Measurements from ENCODE around the gene CCR7.
"Not testable (repeated sequence)": the region's sequence is repeated elsewhere in the genome, so short reads cannot be mapped to it uniquely, and the experiment has no call there.

Gene CCR7

DNA sequence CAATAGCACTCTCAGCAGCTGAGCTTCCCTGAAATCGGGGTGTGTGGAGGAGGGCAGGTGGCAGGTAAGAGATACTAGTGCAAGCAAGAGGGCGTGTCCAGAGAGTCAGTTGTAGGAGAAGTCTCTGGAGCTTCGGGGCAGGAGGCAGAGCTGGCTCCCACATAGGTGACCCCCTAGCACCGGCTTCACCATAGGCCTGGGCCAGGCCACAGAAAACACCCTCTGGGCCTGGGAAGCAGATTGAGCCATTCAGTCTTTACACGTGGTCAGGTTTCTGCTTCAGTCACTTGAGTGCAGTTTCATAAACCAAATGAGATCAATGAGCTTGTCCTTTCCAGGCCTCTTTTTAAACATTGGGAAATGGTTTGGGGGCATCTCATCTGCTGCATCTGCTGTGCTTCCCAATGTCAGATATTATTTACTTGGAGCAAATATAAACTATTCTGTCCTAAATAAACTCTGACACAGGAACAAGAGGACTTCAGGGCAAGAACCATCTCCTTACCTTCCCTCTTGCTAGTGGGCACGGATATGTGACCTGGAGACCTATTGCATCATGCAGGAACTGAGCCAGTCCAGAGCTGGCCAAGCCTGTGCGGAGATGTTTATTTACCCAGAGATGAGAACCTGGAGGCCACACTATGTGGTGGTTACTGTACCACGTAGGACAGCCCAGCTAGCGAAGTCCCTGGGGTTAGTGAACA is 16.1 kb downstream of the CCR7 start:
- Histone ChIP-seq H3K4me3 (ENCODE audit: low read length) (no peak overlapping the region), H3K27ac (ENCODE audit: low read depth, low read length) (peak overlapping the region; percentile 76), H3K27me3 (ENCODE audit: control insufficient read depth, insufficient read depth, low read length) (peaks cover 3% of the 10 kb centered on the region), H3K4me1 (ENCODE audit: control insufficient read depth, insufficient read depth, low read length) (peaks cover 39% of the 10 kb centered on the region), H3K36me3 (ENCODE audit: control insufficient read depth, insufficient read depth, low read length) (no peaks in the 10 kb centered on the region), H3K9ac (ENCODE audit: low read length) (no peak overlapping the region)

DNA sequence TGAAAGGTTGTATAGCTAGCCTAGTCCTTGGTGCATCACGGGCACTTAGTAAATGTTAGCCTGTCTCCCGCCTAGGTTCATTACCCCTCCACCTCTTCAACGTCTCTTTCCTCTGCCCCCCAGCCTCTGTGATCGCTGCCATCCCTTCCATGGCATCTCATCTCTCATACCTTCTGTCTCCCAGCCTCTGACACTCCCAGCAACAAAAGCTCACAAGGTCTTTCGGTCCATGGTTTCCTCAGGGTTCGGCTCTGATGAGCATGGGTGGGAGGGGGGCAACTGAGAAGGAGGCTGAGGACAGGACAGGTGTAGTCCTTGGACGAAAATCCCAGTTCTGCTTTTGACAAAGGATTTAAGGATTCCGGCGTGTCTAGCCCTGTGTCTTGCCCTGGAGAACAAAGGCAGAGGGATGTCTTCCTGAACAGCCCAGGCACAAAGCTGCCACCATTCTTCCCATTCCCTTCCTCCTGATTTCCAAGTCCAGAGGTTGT is 16.7 kb downstream of the CCR7 start:
- peaks cover 36% of the 10 kb centered on the region for H3K4me1 ChIP-seq (ENCODE audit: control insufficient read depth, insufficient read depth, low read length)
- no peaks in the 10 kb centered on the region for H3K36me3 ChIP-seq (ENCODE audit: control insufficient read depth, insufficient read depth, low read length)
- no peak overlapping the region for H3K4me3 ChIP-seq (ENCODE audit: low read length)
- peak overlapping the region; percentile 76 for H3K27ac ChIP-seq (ENCODE audit: low read depth, low read length)
- H3K27me3 ChIP-seq (ENCODE audit: control insufficient read depth, insufficient read depth, low read length): peaks cover 3% of the 10 kb centered on the region
- H3K9ac ChIP-seq (ENCODE audit: low read length): no peak overlapping the region

DNA sequence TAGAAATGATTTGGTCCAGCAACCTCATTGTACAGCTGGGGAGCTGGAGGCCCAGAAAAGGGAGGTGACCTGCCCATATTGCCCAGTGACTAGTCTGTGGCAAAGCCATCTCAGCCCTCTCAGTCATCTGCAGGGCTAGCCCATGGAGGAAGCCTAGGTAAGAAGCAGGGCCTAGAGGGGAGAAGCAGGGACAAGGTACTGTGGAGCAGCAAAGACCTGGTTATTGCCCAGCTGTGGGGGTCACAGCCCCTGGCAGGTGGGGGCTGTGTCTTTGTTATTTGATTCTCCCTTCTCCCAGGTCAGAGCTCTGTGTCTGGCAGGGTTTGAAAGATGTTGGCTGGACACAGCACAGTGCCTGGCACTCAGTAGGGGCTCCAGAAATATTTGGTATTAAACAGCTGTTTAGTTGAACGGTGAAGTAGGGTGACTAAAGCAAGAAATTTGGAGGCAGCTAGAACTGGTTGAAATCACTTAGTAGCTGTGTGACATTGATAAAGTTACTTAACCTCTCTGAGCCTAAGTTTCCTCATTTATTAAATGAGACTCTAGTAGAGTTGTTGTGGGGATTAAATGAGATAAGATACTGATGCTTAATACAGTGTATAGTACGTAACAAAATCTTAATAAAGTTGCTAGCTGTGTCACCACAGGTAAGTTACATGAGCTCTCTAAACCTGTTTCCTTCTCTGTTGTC is 17.3 kb downstream of the CCR7 start:
- Histone ChIP-seq H3K4me1 (ENCODE audit: control insufficient read depth, insufficient read depth, low read length) (peaks cover 41% of the 10 kb centered on the region), H3K27me3 (ENCODE audit: control insufficient read depth, insufficient read depth, low read length) (peaks cover 3% of the 10 kb centered on the region), H3K9ac (ENCODE audit: low read length) (no peak overlapping the region), H3K27ac (ENCODE audit: low read depth, low read length) (no peak overlapping the region), H3K4me3 (ENCODE audit: low read length) (no peak overlapping the region), H3K36me3 (ENCODE audit: control insufficient read depth, insufficient read depth, low read length) (no peaks in the 10 kb centered on the region)

DNA sequence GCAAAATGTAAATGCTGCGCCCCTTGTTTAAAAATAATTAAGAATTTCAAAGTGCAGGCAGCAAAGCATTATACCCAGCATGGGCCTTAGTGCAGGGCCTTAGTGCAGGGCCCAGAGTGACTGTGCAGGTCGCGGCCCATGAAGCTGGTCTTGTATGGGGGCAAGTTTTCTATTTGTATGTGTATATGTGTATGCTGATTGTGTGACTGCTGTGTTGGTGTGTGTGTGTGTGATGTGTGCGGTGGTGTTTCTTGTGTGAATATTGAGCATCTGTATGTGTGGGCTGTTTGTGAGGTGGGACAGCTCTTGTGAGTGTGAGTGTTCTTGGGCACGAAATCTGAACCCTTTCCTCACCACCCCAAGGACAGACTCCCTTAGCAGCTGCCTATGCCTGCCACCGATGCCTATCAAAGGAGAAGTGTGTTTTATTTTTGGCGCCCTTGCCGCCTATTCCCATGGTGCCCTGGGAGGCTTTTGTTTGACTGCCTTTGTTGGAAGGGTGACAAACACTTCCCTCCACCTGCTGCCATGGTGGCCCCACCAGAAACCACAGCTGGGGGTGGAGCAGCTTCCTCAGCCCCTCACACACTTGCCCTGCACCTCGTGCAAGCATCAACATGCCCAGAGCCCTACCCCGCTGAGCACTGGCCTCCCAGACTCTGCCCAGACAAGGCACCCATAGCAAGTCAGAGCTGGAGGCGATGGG is 18.0 kb downstream of the CCR7 start:
- Histone ChIP-seq H3K4me1 (ENCODE audit: control insufficient read depth, insufficient read depth, low read length) (peaks cover 45% of the 10 kb centered on the region), H3K4me3 (ENCODE audit: low read length) (no peak overlapping the region), H3K27ac (ENCODE audit: low read depth, low read length) (no peak overlapping the region), H3K36me3 (ENCODE audit: control insufficient read depth, insufficient read depth, low read length) (no peaks in the 10 kb centered on the region), H3K9ac (ENCODE audit: low read length) (no peak overlapping the region), H3K27me3 (ENCODE audit: control insufficient read depth, insufficient read depth, low read length) (peaks cover 3% of the 10 kb centered on the region)

DNA sequence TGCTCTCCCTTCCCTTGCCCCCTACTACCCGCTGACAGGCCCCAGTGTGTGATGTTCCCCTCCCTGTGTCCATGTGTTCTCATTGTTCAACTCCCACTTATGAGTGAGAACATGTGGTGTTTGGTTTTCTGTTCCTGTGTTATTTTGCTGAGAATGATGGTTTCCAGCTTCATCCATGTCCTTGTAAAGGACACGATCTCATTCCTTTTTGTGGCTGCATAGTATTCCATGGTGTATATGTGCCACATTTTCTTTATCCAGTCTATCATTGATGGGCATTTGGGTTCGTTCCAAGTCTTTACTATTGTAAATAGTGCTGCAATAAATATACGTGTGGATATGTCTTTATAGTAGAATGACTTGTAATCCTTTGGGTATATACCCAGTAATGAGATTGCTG is 18.8 kb downstream of the CCR7 start:
- not testable (repeated sequence) for H3K27ac ChIP-seq (ENCODE audit: low read depth, low read length); H3K36me3 ChIP-seq (ENCODE audit: control insufficient read depth, insufficient read depth, low read length); H3K4me3 ChIP-seq (ENCODE audit: low read length); H3K27me3 ChIP-seq (ENCODE audit: control insufficient read depth, insufficient read depth, low read length); H3K9ac ChIP-seq (ENCODE audit: low read length)
- peaks cover 45% of the 10 kb centered on the region for H3K4me1 ChIP-seq (ENCODE audit: control insufficient read depth, insufficient read depth, low read length)

DNA sequence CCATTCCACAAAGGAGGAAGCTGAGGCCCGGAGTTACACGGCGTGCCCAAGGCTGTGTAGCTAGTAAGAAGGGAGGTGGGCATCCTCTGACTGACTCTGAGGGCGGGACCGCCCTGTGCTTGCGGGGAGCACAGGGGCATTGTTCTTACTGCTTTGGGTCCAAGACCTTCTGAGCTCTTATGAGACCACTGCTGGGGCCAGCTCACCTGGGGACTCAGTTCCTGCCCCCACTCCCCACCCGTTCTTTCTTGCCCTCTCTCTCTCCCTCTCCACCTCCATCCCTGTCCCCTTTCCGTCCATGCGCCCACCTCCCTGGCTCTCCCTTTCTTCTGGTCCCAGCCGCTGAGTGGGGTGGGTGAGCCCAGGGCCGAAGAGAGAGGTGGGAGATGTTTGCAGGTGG is 19.6 kb downstream of the CCR7 start:
- peaks cover 3% of the 10 kb centered on the region for H3K27me3 ChIP-seq (ENCODE audit: control insufficient read depth, insufficient read depth, low read length)
- no peak overlapping the region for H3K9ac ChIP-seq (ENCODE audit: low read length)
- no peak overlapping the region for H3K27ac ChIP-seq (ENCODE audit: low read depth, low read length)
- no peaks in the 10 kb centered on the region for H3K36me3 ChIP-seq (ENCODE audit: control insufficient read depth, insufficient read depth, low read length)
- H3K4me1 ChIP-seq (ENCODE audit: control insufficient read depth, insufficient read depth, low read length): peaks cover 37% of the 10 kb centered on the region
- no peak overlapping the region for H3K4me3 ChIP-seq (ENCODE audit: low read length)

DNA sequence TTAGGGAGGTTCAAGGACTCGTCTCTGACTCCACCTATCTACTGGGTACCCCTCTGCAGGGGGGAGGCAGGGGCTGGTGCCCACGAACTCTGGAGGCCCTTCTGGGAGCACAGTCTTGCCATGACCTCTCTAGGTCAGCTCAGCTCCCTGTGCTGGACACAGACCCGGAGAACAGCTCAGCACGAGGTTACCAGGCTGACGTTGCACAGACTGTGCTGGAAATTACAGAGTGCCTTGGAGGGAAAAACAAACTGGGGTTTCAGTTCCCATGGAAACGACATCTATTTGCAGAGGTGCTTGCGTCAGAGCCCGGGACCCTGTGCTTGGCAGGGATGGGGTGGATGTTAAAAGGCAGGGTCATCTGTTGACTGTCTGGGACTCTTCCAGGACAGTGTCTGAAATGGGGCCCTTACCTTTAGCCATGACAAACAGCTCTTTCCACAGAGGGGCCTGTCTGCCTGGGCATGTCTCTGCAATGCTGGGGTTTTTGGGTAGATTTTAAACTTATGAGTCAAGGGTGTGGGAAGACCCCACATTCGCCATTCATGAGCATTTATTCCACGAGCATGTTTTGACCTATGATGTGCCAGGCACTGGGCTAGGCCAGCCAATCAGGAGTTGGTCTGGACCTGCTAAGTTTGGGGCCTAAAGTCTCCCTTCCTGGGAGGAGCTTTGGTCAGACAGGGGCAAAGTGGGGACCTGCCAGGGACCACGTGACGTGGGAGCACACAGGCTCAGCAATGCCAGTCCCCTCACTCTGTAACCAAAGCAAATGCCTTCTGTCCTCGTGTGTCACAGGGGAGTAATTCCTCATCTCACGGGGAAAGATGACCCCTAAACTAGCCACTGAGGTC is 22.5 kb downstream of the CCR7 start:
- H3K4me3 ChIP-seq (ENCODE audit: low read length): no peak overlapping the region
- H3K9ac ChIP-seq (ENCODE audit: low read length): peak overlapping the region; percentile 8
- peak overlapping the region; percentile 92 for H3K27ac ChIP-seq (ENCODE audit: low read depth, low read length)
- no peaks in the 10 kb centered on the region for H3K36me3 ChIP-seq (ENCODE audit: control insufficient read depth, insufficient read depth, low read length)
- H3K27me3 ChIP-seq (ENCODE audit: control insufficient read depth, insufficient read depth, low read length): peaks cover 3% of the 10 kb centered on the region
- H3K4me1 ChIP-seq (ENCODE audit: control insufficient read depth, insufficient read depth, low read length): peaks cover 26% of the 10 kb centered on the region

DNA sequence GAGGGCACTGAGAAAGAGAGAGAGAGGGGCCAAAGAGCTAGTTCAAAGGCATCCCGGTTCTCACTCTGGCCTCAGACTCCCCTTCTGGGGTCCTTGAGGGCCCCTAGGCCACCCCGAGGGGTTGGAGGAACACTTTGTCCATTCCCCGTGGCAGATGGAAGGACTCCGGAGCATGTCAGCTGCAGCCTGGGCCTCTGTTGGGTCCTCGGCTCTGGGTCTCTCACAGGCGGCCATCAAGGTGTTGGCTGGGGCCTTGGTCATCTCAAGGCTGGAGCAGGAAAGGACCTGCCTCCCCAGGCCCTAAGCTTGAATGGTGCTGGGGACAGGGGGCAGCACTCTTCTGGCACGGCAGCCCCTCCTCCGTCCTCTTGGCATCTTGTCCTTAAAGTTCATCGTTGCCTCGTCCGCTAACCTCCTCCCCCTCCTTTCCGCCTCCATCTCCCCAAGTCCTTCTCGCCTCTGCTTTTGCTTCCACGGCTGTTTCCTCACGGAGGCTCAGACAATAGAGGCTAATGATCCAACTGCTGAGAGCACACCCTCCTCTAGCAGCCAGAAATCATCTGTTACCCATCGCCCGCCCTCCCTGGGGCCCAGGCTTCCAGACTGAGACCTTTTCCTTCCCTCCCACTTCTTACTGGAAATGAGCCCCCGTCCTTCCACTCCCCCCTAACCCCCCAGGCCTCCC is 23.3 kb downstream of the CCR7 start:
- Histone ChIP-seq H3K4me3 (ENCODE audit: low read length) (no peak overlapping the region), H3K27ac (ENCODE audit: low read depth, low read length) (peak overlapping the region; percentile 92), H3K4me1 (ENCODE audit: control insufficient read depth, insufficient read depth, low read length) (peaks cover 26% of the 10 kb centered on the region), H3K27me3 (ENCODE audit: control insufficient read depth, insufficient read depth, low read length) (peaks cover 3% of the 10 kb centered on the region), H3K36me3 (ENCODE audit: control insufficient read depth, insufficient read depth, low read length) (no peaks in the 10 kb centered on the region), H3K9ac (ENCODE audit: low read length) (peak overlapping the region; percentile 24)

DNA sequence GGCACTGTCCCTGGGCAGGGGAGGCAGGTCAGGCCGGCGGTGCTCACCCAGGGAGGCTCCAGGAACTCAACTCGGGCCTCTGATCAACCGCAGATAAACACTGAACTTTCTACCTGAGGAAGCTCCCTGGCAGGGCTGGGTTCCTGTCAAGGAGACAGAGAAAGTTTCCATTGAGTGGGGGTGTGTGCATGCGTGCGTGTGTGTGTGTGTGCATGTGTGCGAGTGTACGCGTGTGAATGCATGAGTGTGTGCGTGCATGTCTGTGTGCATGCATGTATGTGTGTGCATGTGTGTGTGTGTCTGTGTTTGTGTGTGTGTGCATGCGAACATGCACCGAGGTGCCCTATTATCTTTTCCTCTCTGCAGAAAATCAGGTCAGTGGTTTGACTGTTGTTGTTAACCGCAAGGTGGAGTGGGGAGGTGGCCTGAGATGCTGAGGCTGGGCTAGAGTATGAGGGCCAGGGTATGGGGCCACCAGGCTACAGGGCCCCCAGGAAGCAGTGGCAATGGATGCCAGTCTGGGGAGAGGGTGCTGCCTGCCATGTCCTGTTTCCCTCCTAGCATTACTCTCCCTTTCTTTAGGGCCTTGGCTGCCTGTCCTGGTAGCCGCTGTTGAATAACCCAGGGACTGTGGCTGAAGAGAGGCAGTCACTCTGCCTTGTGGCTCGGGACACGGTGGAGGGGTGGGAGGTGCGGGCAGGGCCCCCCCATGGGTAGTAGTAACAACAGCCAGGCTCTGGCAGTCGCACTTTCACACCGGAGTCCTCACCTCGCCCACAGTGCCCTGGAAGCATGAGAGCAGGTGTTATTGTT is 24.0 kb downstream of the CCR7 start:
- H3K9ac ChIP-seq (ENCODE audit: low read length): no peak overlapping the region
- H3K4me1 ChIP-seq (ENCODE audit: control insufficient read depth, insufficient read depth, low read length): peaks cover 27% of the 10 kb centered on the region
- H3K27me3 ChIP-seq (ENCODE audit: control insufficient read depth, insufficient read depth, low read length): peaks cover 3% of the 10 kb centered on the region
- no peaks in the 10 kb centered on the region for H3K36me3 ChIP-seq (ENCODE audit: control insufficient read depth, insufficient read depth, low read length)
- H3K4me3 ChIP-seq (ENCODE audit: low read length): no peak overlapping the region
- H3K27ac ChIP-seq (ENCODE audit: low read depth, low read length): peak overlapping the region; percentile 92

DNA sequence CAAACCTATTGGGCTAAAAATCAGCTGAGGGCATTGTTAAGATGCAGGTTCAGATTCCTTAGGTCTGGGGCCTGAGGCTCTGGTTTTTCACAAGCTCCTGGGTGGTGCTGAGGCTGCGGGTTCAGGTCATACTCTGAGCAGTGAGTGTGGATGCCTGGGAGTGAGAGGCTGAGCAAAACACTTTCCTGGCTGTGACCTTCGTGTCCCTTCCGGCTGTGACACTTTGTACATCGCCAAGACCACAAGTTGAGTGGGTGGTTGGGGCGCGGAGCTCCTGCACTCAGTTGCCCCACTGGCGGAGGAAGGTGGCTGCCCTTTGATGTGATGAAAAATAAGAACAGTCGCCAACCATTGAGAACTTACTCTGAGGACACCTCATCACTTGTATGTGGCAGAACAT is 24.8 kb downstream of the CCR7 start:
- Histone ChIP-seq H3K27ac (ENCODE audit: low read depth, low read length) (no peak overlapping the region), H3K4me3 (ENCODE audit: low read length) (no peak overlapping the region), H3K9ac (ENCODE audit: low read length) (no peak overlapping the region), H3K36me3 (ENCODE audit: control insufficient read depth, insufficient read depth, low read length) (no peaks in the 10 kb centered on the region), H3K27me3 (ENCODE audit: control insufficient read depth, insufficient read depth, low read length) (peaks cover 2% of the 10 kb centered on the region), H3K4me1 (ENCODE audit: control insufficient read depth, insufficient read depth, low read length) (peaks cover 32% of the 10 kb centered on the region)
